GM19035 (cell line): ENCODE measurements around the gene FAT2.
"Not testable (repeated sequence)": the region's sequence is repeated elsewhere in the genome, so short reads cannot be mapped to it uniquely, and the experiment has no call there.

Experiments used
- ATAC-seq: cut with Tn5 transposase; IDR thresholded peaks from one replicate; pipeline ENCODE4 v1.9.1; 2021; ENCODE audit not compliant: unreplicated experiment

The FAT2 gene

GRCh38 chr5:151615431-151615830 is 24.3 kb upstream of the FAT2 start:
- peak; percentile 53 for ATAC-seq

GRCh38 chr5:151614565-151614964 is 23.4 kb upstream of the FAT2 start:
- no peak for ATAC-seq

- ATAC-seq: peak; percentile 64
These were observed 21.7 kb upstream of the FAT2 start for GRCh38 chr5:151612689-151613427.

GRCh38 chr5:151611127-151611775 is 20.1 kb upstream of the FAT2 start:
- ATAC-seq: no peak

- no peak for ATAC-seq
These were observed 17.4 kb upstream of the FAT2 start for GRCh38 chr5:151608522-151608921.

- ATAC-seq: no peak
These were observed 16.2 kb upstream of the FAT2 start for GRCh38 chr5:151607304-151607703.

GRCh38 chr5:151605559-151605958 is 14.4 kb upstream of the FAT2 start:
- no peak for ATAC-seq

GRCh38 chr5:151602806-151603205 is 11.7 kb upstream of the FAT2 start:
- ATAC-seq: no peak

- ATAC-seq: no peak
These were observed 10.3 kb upstream of the FAT2 start for GRCh38 chr5:151601391-151601790.

GRCh38 chr5:151600069-151600665 is 9.0 kb upstream of the FAT2 start:
- no peak for ATAC-seq

- ATAC-seq: no peak
These were observed 7.9 kb upstream of the FAT2 start for GRCh38 chr5:151598984-151599383.

GRCh38 chr5:151598549-151598948 is 7.4 kb upstream of the FAT2 start:
- no peak for ATAC-seq

- ATAC-seq: no peak
These were observed 6.6 kb upstream of the FAT2 start for GRCh38 chr5:151597749-151598148.

- no peak for ATAC-seq
These were observed 5.9 kb upstream of the FAT2 start for GRCh38 chr5:151596828-151597539.

GRCh38 chr5:151595411-151595826 is 4.3 kb upstream of the FAT2 start:
- no peak for ATAC-seq

- peak; percentile 51 for ATAC-seq
These were observed 1.8 kb upstream of the FAT2 start for GRCh38 chr5:151592855-151593408.

GRCh38 chr5:151589878-151590570 is 1.1 kb downstream of the FAT2 start:
- ATAC-seq: no peak

- no peak for ATAC-seq
These were observed 3.2 kb downstream of the FAT2 start for GRCh38 chr5:151587796-151588555.

GRCh38 chr5:151585970-151586369 is 5.2 kb downstream of the FAT2 start:
- ATAC-seq: no peak

GRCh38 chr5:151585344-151585743 is 5.8 kb downstream of the FAT2 start:
- ATAC-seq: not testable (repeated sequence)
